ENCODE results near the gene OR52R1. TPM values are rescaled to one million over a fixed set of nuclear protein-coding genes. Genes with fewer than 3 reads are reported as not detected.
"Not testable (repeated sequence)": the region's sequence is repeated elsewhere in the genome, so short reads cannot be mapped to it uniquely, and the experiment has no call there.

Gene OR52R1
- total RNA-seq (not detected), polyA plus RNA-seq (not detected), total RNA-seq (0 reads per million in 6 experiments)

DNA sequence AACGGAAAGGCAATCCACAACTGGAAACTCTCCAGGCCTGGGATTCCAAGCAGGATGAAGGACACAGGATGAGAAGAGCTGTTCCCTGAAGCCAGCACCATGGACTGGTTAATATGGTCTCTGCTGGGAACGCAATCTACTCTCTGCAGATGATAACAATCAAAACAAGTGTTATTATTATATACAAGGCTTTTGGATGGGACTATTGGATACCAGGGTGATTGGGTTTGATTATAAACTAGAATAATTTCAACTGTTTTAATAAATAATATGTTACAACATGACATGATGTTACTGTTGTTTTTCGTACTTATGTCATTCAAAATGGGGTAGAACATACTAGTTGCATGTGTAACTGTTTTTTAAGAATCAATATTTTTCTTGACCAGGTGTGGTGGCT, at the start of gene OR52R1:
OR52R1 (minus strand) TSS at position 101 of the 400 bp plus-strand sequence; CDS start at position 101, 0 bp downstream.
- no peak for ATAC-seq
- Mint-ChIP-seq H3K4me3 (no peak within 1 kb of the TSS), H3K27me3 (peaks cover 3 to 25% (median 8%) of the 10 kb centered on the region in 5 donors), H3K27ac (no peak within 1 kb of the TSS), H3K9me3 (peaks cover 0 to 14% (median 0%) of the 10 kb centered on the region in 9 donors), H3K4me1 (peaks cover 0 to 2% (median 0%) of the 10 kb centered on the region in 4 donors), H3K36me3 (no peaks in the 10 kb centered on the region)
- POLR2A ChIA-PET, result no interaction called here
- no peak for DNase-seq

DNA sequence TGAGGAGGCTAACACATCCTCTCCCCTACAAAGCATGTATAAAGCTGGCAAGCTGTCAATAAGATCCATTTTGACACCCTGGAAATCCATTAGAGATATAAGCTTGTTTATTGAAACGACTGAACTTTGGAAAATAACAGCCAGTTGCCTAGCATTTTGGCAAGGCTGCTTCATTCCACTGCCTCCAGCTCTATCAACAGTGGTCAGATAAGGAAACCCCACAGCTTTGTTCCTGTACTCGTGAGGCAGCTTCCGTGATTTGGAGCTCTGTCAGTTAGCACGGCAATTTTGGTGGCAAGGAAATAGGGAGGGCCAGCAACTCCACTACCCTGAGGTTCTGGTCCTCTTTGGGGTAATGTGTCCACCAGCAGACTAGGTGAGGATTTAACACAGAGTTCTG, 46.9 kb upstream of the OR52R1 start:
- H3K4me3 Mint-ChIP-seq, result no peak overlapping the region
- ATAC-seq (no peak), DNase-seq (no peak)
- H3K36me3 Mint-ChIP-seq, result no peaks in the 10 kb centered on the region
- peaks cover 0 to 9% (median 0%) of the 10 kb centered on the region in 9 donors for H3K9me3 Mint-ChIP-seq
- peaks cover 1 to 31% (median 21%) of the 10 kb centered on the region in 5 donors for H3K27me3 Mint-ChIP-seq
- H3K27ac Mint-ChIP-seq, result no peak overlapping the region
- peaks cover 0 to 2% (median 0%) of the 10 kb centered on the region in 4 donors for H3K4me1 Mint-ChIP-seq
- POLR2A ChIA-PET, result no interaction called here

DNA sequence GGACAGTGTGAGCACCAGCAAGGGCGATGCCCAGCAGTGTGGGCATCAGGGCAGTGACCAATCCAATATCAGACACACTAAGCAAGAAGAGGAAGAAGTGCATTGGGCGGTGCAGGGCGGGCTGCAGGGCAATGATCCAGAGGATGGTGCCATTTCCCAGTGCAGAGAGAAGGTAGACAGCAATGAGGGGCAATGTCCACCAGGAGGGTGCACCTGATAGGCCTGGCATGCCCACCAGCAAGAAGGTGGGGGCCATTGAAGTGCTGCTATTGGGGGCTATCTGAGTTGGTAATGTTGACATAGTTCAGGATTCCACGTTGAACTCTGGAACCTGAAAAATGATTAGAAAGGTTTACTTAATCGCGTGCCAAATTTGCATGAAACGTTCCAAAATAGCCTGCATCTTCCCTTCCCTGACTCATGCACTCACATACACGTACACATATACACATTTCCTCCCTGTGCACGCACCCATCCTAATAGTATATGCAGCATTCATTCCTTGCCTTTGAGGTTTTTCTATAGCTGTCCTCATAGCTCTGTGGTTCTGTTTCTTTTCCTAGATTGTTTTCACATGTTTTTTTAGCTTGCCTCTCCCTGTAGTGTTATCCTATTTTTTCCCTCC, 44.8 kb upstream of the OR52R1 start, which contains the start of gene OR51S1:
OR51S1 (minus strand) TSS at position 301 of the 625 bp plus-strand sequence; CDS start at position 301, 0 bp downstream.
- peaks cover 0 to 2% (median 0%) of the 10 kb centered on the region in 9 donors for H3K9me3 Mint-ChIP-seq
- no peak within 1 kb of the TSS for H3K4me3 Mint-ChIP-seq
- peak within 1 kb of the TSS in 1 of 10 donors; percentile 65 for H3K27ac Mint-ChIP-seq
- peaks cover 0 to 2% (median 0%) of the 10 kb centered on the region in 4 donors for H3K4me1 Mint-ChIP-seq
- DNase-seq, result no peak
- H3K27me3 Mint-ChIP-seq, result peaks cover 1 to 25% (median 21%) of the 10 kb centered on the region in 5 donors
- no peak for ATAC-seq
- H3K36me3 Mint-ChIP-seq, result no peaks in the 10 kb centered on the region
- POLR2A ChIA-PET, result no interaction called here

DNA sequence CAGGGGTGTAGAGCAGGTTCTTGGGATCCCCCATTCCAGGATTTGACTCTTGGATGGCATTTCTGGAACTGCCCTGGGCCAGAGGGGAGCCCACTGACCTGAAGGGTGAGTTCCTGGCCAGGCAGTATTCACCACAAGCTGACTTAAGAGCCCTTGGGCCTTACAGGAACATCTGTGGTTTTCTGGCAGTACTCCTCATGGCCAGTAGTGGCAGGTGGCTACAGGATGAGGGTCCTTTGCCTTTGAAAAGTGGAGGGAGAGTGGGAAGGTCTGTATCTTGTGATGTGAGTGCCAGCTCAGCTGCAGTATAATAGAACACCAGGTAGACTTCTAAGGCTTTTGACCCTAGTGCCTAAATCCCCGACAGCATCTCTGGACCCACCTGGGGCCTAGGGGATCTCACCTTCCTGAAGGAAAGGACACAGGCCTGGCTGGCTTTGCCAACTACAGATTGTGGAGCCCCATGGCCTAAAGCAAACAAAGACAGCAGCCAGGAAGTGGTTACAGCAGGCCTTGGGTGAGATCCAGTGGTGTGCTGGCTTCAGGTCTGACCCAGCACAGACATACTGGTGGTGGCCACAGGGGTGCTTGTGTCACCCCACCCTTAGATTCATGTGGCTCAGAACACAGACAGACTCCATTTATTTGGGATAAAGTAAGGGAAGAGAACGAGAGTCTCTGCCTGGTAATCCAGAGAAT, 35.8 kb upstream of the OR52R1 start:
- DNase-seq (no peak), ATAC-seq (no peak)
- H3K4me1 Mint-ChIP-seq, result no peaks in the 10 kb centered on the region
- H3K4me3 Mint-ChIP-seq, result no peak overlapping the region
- no peak overlapping the region for H3K27ac Mint-ChIP-seq
- POLR2A ChIA-PET, result no interaction called here
- peaks cover 2 to 22% (median 5%) of the 10 kb centered on the region in 5 donors for H3K27me3 Mint-ChIP-seq
- peaks cover 0 to 2% (median 0%) of the 10 kb centered on the region in 9 donors for H3K9me3 Mint-ChIP-seq
- no peaks in the 10 kb centered on the region for H3K36me3 Mint-ChIP-seq

DNA sequence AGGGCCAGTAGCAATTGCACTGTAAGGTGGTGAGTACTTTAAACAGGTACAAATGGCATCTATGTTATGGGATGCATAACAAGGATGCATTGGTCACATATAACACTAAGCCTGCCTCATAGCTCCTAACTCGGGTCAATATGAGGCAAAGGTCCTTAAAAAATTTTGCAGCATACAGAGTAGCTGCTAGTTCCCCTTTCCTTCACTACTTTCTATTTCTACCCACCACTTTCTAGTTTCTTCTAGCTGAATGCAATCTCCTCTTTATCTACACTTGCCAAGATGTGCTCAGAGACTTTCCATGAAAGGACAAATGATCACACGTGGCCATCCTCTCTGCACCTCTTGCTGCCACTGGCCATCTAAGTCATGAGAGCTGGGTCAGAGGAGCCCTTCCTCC, 26.7 kb upstream of the OR52R1 start:
- Mint-ChIP-seq H3K4me3 (no peak overlapping the region), H3K36me3 (no peaks in the 10 kb centered on the region), H3K9me3 (no peaks in the 10 kb centered on the region), H3K4me1 (no peaks in the 10 kb centered on the region), H3K27me3 (peaks cover 0 to 24% (median 8%) of the 10 kb centered on the region in 5 donors), H3K27ac (no peak overlapping the region)
- no peak for DNase-seq
- POLR2A ChIA-PET, result no interaction called here
- no peak for ATAC-seq

DNA sequence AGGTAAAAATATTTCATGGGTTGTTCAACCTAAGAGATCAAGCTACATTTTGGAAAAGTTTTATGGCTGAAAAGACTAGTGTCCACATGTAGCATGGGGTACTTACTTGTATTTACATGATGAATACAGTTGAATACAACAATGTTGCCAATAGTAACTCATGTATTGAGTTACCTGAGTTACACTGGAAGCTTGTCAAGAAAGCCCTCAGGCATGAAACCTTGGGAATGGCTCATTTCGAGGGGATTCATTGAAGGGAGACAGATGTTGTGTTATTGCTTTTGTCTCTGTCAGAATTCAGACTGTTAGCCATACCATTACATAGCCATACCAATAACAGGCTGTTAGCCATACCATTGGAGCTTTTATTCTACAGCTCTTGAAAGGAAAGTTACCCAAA, 26.2 kb upstream of the OR52R1 start:
- ATAC-seq (no peak), DNase-seq (no peak)
- Mint-ChIP-seq H3K9me3 (no peaks in the 10 kb centered on the region), H3K27ac (no peak overlapping the region), H3K36me3 (no peaks in the 10 kb centered on the region), H3K27me3 (peaks cover 0 to 25% (median 6%) of the 10 kb centered on the region in 5 donors), H3K4me3 (no peak overlapping the region), H3K4me1 (no peaks in the 10 kb centered on the region)
- POLR2A ChIA-PET, result no interaction called here

DNA sequence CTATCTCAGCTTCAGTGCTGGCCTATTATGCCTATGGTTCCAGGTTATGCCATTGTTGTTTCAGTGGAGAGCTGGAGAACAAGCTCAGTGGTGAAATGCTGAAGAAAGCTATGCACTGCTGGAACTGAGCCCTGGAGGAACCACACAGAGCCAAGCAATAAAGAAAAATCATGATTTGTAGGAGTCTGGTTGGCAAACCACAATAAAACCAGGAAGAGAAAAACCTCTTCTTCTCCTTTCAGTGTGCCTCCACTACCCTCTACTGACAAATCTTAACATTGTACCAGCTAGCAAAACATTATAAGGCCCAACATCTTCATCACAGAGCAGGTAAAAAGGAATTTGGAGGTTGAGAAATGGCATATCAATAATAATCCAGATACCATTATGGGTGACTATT, 22.2 kb upstream of the OR52R1 start:
- H3K27ac Mint-ChIP-seq, result no peak overlapping the region
- H3K9me3 Mint-ChIP-seq, result peaks cover 0 to 3% (median 0%) of the 10 kb centered on the region in 9 donors
- DNase-seq (no peak), ATAC-seq (no peak)
- peaks cover 0 to 38% (median 4%) of the 10 kb centered on the region in 5 donors for H3K27me3 Mint-ChIP-seq
- POLR2A ChIA-PET, result no interaction called here
- no peaks in the 10 kb centered on the region for H3K4me1 Mint-ChIP-seq
- H3K36me3 Mint-ChIP-seq, result no peaks in the 10 kb centered on the region
- no peak overlapping the region for H3K4me3 Mint-ChIP-seq

DNA sequence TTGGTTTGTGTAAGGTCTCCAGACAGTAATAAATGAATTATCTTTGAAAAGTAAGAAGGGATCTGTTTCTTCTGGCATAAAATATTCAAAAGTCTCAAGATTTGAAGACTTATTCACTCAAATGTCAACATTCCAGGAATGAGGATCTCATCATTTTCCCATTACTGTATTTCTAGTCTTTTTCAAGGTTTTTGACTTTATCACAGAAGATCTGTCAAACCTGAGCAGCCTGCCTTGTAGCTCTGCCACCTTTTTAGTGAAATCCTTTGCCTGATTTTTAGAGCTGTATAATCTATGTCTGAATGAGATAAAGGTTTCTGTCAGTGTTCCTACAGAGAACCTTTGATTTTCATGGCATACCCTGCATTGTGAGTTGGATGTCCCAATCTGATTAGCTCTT, 21.0 kb upstream of the OR52R1 start:
- POLR2A ChIA-PET, result no interaction called here
- Mint-ChIP-seq H3K9me3 (peaks cover 0 to 3% (median 0%) of the 10 kb centered on the region in 9 donors), H3K27me3 (peaks cover 0 to 35% (median 4%) of the 10 kb centered on the region in 5 donors), H3K4me1 (no peaks in the 10 kb centered on the region), H3K27ac (no peak overlapping the region), H3K36me3 (no peaks in the 10 kb centered on the region), H3K4me3 (no peak overlapping the region)
- ATAC-seq, result no peak
- no peak for DNase-seq

DNA sequence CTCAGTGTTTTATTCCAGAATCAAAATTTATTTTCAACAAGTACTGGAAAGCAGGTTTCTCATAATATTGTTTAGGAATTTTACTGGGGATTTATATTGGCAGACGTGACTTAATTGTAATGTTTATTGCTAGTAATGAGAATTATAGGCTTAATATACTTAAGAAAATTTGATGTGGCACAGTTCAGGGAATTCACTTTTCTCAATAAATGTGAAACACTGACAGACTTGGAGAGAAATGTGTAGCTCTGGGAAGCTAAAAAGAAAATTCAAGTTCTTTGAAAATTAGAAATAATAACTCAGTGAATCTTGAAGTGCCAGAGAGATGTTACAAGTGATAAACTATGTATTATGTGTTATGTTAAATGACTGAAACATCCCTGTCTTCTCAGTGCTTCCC, 16.8 kb upstream of the OR52R1 start, which contains the start of gene OR51F2:
OR51F2 (plus strand) TSS at position 301 of the 400 bp plus-strand sequence. CDS start 101 bp downstream, outside the sequence.
- POLR2A ChIA-PET, result no interaction called here
- Mint-ChIP-seq H3K4me1 (no peaks in the 10 kb centered on the region), H3K4me3 (no peak within 1 kb of the TSS), H3K9me3 (peaks cover 0 to 3% (median 0%) of the 10 kb centered on the region in 9 donors), H3K27ac (no peak within 1 kb of the TSS), H3K36me3 (no peaks in the 10 kb centered on the region), H3K27me3 (peaks cover 4 to 40% (median 7%) of the 10 kb centered on the region in 5 donors)
- DNase-seq, result no peak
- no peak for ATAC-seq

DNA sequence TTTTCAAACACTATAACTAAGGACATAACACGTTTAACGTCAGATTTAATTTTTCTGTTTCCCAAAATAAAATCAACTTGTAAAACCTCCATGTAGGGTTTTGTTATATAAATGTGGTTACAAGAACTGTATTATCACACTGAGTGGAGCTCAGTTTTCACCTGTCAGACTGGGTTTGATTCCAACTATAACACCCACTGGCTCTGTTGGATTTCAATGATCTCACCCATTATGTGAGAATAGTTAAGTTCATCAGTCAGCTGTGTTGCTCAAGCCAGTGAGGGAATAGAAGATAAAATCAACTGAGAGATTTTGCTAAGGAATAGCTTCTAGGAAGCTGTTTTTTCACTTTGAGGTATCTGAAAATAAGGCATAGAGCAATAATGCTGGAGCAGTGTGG, 5.1 kb upstream of the OR52R1 start:
- Mint-ChIP-seq H3K4me1 (peaks cover 0 to 2% (median 0%) of the 10 kb centered on the region in 4 donors), H3K9me3 (peaks cover 0 to under 1% (median 0%) of the 10 kb centered on the region in 9 donors), H3K4me3 (no peak overlapping the region), H3K36me3 (no peaks in the 10 kb centered on the region), H3K27me3 (peaks cover 0 to 10% (median 0%) of the 10 kb centered on the region in 5 donors), H3K27ac (no peak overlapping the region)
- DNase-seq (no peak), ATAC-seq (no peak)
- POLR2A ChIA-PET, result no interaction called here

DNA sequence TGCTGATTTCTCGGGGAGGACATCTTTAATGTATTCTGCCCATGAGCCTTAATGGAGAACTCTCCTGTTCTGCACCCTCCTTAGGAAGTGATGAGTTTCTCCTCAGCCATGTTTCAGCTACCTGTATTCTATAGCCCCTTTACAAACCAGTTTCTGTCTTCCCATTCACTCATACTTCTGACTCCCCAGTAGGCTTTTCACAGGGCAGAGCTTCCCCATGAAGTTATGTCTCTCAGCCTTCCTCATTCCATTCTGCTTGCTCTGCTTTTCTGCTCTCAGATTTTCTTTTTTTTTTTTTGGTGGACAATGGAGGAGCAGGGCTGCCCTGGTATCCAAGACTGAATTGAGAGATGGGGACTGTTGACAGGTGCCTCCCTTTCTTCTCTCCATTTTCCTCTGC, 4.3 kb upstream of the OR52R1 start:
- Mint-ChIP-seq H3K4me3 (no peak overlapping the region), H3K36me3 (no peaks in the 10 kb centered on the region), H3K4me1 (peaks cover 0 to 2% (median 0%) of the 10 kb centered on the region in 4 donors), H3K9me3 (peaks cover 0 to 8% (median 0%) of the 10 kb centered on the region in 9 donors), H3K27me3 (peaks cover 0 to 17% (median 6%) of the 10 kb centered on the region in 5 donors), H3K27ac (no peak overlapping the region)
- ATAC-seq, result no peak
- no peak for DNase-seq
- POLR2A ChIA-PET, result no interaction called here

DNA sequence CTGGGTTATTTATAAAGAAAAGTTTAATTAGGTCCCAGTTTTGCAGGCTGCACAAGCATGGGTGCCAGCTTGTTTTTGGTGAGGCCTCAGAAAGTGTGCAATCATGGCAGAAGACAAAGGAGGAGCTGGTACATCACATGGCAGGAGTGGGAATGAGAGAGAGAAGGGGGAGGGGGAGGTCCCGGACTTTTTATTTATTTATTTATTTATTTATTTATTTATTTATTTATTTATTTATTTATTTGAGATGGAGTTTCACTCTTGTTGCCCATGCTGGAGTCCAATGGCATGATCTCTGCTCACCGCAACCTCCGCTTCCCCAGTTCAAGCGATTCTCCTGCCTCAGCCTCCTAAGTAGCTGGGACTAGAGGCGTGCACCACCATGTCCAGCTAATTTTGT, 2.9 kb downstream of the OR52R1 start:
- H3K4me1 Mint-ChIP-seq, POLR2A ChIA-PET, ATAC-seq, H3K36me3 Mint-ChIP-seq, H3K27ac Mint-ChIP-seq, DNase-seq, H3K4me3 Mint-ChIP-seq: not testable (repeated sequence)
- Mint-ChIP-seq H3K9me3 (peaks cover 0 to 14% (median 0%) of the 10 kb centered on the region in 9 donors), H3K27me3 (peaks cover 3 to 18% (median 8%) of the 10 kb centered on the region in 5 donors)
